Kidney (tissue), 14 donors: ENCODE results near the gene POLD4. TPM values are rescaled to one million over a fixed set of nuclear protein-coding genes. Genes with fewer than 3 reads are reported as not detected.

Experiments
- DNase-seq, 5 donors: peaks; one replicate each; pipeline ENCODE4 v3.0.0-alpha.2; 2013 to 2020
- FAIRE-seq: peaks from 2 replicates; lab custom pipeline; 2012; peaks lifted over from hg19 to GRCh38; lab: Jason Lieb, UNC
- H3K27ac ChIP-seq, 2 donors: one replicate each; pipeline ENCODE4 v1.7.0; 2013; ENCODE audit warnings: low read depth in 2 of 2, low read length in 2 of 2, inconsistent platforms in 1 of 2
- H3K27me3 ChIP-seq: one replicate; pipeline ENCODE4 v1.7.1; 2013; ENCODE audit warnings: low read length, inconsistent platforms; ENCODE audit not compliant: control insufficient read depth, insufficient read depth
- H3K36me3 ChIP-seq, 3 donors: one replicate each; pipeline versions ENCODE4 v1.7.0 to v1.7.1; 2013; ENCODE audit warnings: low read length in 3 of 3, control low read depth in 1 of 3, inconsistent platforms in 1 of 3; ENCODE audit not compliant: insufficient read depth in 3 of 3, control insufficient read depth in 2 of 3
- H3K4me1 ChIP-seq, 3 donors: one replicate each; pipeline versions ENCODE4 v1.7.0 to v1.7.1; 2013; ENCODE audit warnings: low read length in 3 of 3, inconsistent platforms in 1 of 3, low read depth in 1 of 3; ENCODE audit not compliant: control insufficient read depth in 2 of 3, insufficient read depth in 2 of 3
- H3K4me3 ChIP-seq, 3 donors: one replicate each; pipeline versions ENCODE4 v1.7.0 to v1.8.1; 2013; ENCODE audit warnings: low read length in 3 of 3, control low read depth in 1 of 3, inconsistent platforms in 1 of 3
- H3K9ac ChIP-seq, 3 donors: one replicate each; pipeline versions ENCODE4 v1.7.0 to v1.7.1; 2013; ENCODE audit warnings: low read length in 3 of 3, control low read depth in 1 of 3, inconsistent platforms in 1 of 3
- H3K9me3 ChIP-seq, 3 donors: one replicate each; pipeline versions ENCODE4 v1.7.0 to v1.7.1; 2013; ENCODE audit warnings: low read length in 3 of 3, control low read depth in 1 of 3, inconsistent platforms in 1 of 3; ENCODE audit not compliant: control insufficient read depth in 2 of 3, insufficient read depth in 1 of 3
- intact Hi-C: fragments of 100-400 bp; cut with DNase I; formaldehyde crosslinking; loops from one replicate; pipeline ENCODE4 v1.11.1; 2022
- polyA plus RNA-seq: library from polyadenylated mRNA; stranded (reverse); fragments of 350-450 nt; fragmentation: Illumina TruSeq; extraction: RNeasy Lipid Tissue Mini Kit (QIAGEN cat#74804); gene quantifications from one replicate; pipeline ENCODE4 v1.2.3, GENCODE V29; 2014; ENCODE audit warnings: low read depth, low replicate concordance; ENCODE audit not compliant: insufficient read depth
- total RNA-seq: library from RNA; stranded (reverse); fragmentation: NEBNext Ultra II Directional; extraction: Animal tissue kit (Norgen Biotek cat#: 25700); gene quantifications from one replicate; pipeline ENCODE4 v1.2.1, GENCODE V29; 2021
- TF ChIP-seq, protein P1 (sequence below): IDR thresholded peaks from 3 replicates; pipeline ENCODE4 v1.5.1; 2012; ENCODE audit warnings: mild to moderate bottlenecking, moderate library complexity, borderline replicate concordance; ENCODE audit not compliant: insufficient read depth; ENCODE audit errors: extremely low read depth
- donor health status: control.
- donor health status: control.
- donor health status: control.
- donor health status: control.
- donor health status: control.
- donor health status: DM: yes; HTN: yes; CAD: no.
- donor health status: Normal renal cell carcinoma (clear cell type).

The POLD4 gene
- total and polyA plus RNA-seq, 2 donors from 2014 or later: 54.4 to 174 TPM

GRCh38 chr11:67332081-67332691 lies 21.2 kb downstream of the POLD4 start:
- DNase-seq: peak in 2 of 5 donors; percentile 15 to 41
- no peaks in the 10 kb centered on the region for H3K4me1 ChIP-seq
- no peak overlapping the region for H3K27ac ChIP-seq
- no peak for FAIRE-seq
- intact Hi-C loops: no loop called here
- H3K27me3 ChIP-seq: no peaks in the 10 kb centered on the region
- H3K9ac ChIP-seq: no peak overlapping the region
- peaks cover 0 to 3% (median 0%) of the 10 kb centered on the region in 3 donors for H3K36me3 ChIP-seq
- TF ChIP-seq, protein P1, sequence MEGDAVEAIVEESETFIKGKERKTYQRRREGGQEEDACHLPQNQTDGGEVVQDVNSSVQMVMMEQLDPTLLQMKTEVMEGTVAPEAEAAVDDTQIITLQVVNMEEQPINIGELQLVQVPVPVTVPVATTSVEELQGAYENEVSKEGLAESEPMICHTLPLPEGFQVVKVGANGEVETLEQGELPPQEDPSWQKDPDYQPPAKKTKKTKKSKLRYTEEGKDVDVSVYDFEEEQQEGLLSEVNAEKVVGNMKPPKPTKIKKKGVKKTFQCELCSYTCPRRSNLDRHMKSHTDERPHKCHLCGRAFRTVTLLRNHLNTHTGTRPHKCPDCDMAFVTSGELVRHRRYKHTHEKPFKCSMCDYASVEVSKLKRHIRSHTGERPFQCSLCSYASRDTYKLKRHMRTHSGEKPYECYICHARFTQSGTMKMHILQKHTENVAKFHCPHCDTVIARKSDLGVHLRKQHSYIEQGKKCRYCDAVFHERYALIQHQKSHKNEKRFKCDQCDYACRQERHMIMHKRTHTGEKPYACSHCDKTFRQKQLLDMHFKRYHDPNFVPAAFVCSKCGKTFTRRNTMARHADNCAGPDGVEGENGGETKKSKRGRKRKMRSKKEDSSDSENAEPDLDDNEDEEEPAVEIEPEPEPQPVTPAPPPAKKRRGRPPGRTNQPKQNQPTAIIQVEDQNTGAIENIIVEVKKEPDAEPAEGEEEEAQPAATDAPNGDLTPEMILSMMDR: no peak
- H3K9me3 ChIP-seq: no peaks in the 10 kb centered on the region
- no peak overlapping the region for H3K4me3 ChIP-seq

DNA sequence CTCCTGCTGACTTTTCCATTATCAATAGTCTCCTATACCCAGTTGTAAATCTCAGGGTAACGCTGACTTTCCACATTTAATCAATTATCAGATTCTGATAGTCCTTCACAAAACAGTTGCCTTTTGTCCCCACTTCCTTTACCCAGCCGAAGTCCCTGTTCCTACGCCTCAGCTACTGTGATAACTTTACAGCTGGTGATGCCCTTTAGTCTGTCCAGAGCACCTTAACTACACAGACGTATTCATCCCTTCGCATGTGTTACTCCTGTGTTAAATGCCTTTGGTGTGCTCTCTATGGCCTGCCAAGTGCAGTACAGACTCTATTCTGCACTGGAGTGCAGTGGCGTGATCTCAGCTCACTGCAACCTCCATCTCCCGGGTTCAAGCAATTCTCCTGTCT lies 29.8 kb downstream of the POLD4 start:
- H3K4me3 ChIP-seq: no peak overlapping the region
- intact Hi-C loops: no loop called here
- no peaks in the 10 kb centered on the region for H3K9me3 ChIP-seq
- H3K4me1 ChIP-seq: no peaks in the 10 kb centered on the region
- TF ChIP-seq, protein P1: no peak
- H3K27me3 ChIP-seq: no peaks in the 10 kb centered on the region
- FAIRE-seq (no peak), DNase-seq (no peak)
- peaks cover 0 to 4% (median 0%) of the 10 kb centered on the region in 3 donors for H3K36me3 ChIP-seq
- no peak overlapping the region for H3K9ac ChIP-seq
- H3K27ac ChIP-seq: no peak overlapping the region

- Histone ChIP-seq H3K9ac (no peak overlapping the region), H3K9me3 (no peaks in the 10 kb centered on the region), H3K27me3 (no peaks in the 10 kb centered on the region), H3K36me3 (peaks cover 0 to 4% (median 0%) of the 10 kb centered on the region in 3 donors), H3K27ac (no peak overlapping the region), H3K4me3 (no peak overlapping the region), H3K4me1 (peaks cover 0 to 3% (median 0%) of the 10 kb centered on the region in 3 donors)
- TF ChIP-seq, protein P1: no peak
- FAIRE-seq: no peak
- intact Hi-C loops: no loop called here
- no peak for DNase-seq
These were observed 31.3 kb downstream of the POLD4 start for GRCh38 chr11:67322049-67322448.
